Measurements from ENCODE around the gene OR9Q1. TPM values are rescaled to one million over a fixed set of nuclear protein-coding genes. Genes with fewer than 3 reads are reported as not detected.

The OR9Q1 gene
- total and polyA plus RNA-seq, 2 of the 13 experiments (the other 11 are each of a cell fraction or from before 2014, with no cell fraction given): not detected

DNA sequence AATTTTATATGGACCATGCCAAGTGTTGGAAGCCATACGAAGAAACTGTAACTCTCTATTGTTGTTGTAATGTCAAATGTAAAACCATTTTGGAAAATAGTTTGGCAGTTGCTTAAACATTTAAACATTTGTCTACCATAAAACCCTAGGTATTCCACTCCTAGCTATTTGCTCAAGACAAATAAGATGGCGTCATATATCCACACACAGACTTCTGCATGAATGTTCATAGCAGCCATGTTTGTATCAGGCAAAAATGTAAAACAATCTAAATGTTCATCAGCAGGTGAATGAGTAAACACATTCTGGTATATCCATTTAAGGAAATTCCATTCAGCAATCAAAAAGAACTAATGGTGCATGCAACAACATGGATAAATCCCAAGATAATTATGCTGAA lies 73.8 kb downstream of the OR9Q1 start:
- ATAC-seq (no peak), DNase-seq (ENCODE audit: low spot score) (no peak), FAIRE-seq (no peak)
- intact Hi-C loops (cut with micrococcal nuclease; ENCODE audit: unreplicated experiment): no loop called here
- no peak overlapping the region for H3K4me3 ChIP-seq (replicated peaks in 1 of 3; ENCODE audit: insufficient read depth in 1 of 3, low read depth in 2 of 3, low read length in 3 of 3)
- H3K4me2 ChIP-seq (ENCODE audit: low read depth, low read length): no peak overlapping the region
- ChIA-PET CTCF (ENCODE audit: low intra/inter-chr PET ratio, low total read pairs) (no interaction called here), POLR2A (no interaction called here)
- H2AFZ ChIP-seq (ENCODE audit: low read length): no peak overlapping the region
- H3K36me3 ChIP-seq (replicated peaks in 1 of 2; ENCODE audit: control insufficient read depth in 1 of 2, insufficient read depth in 2 of 2, low read length in 2 of 2): no peaks in the 10 kb centered on the region
- no peaks in the 10 kb centered on the region for H3K4me1 ChIP-seq (ENCODE audit: insufficient read depth, low read length)
- H3K9me3 ChIP-seq (ENCODE audit: low read length): peaks cover 6% of the 10 kb centered on the region; the same call in 1 of the 2 replicates
- in situ Hi-C loops (cut with HindIII; ENCODE audit: extremely low pct_ligation_motif_present, low pct_unique_long_range_greater_than_20kb): no loop called here
- no peaks in the 10 kb centered on the region for H3K79me2 ChIP-seq (ENCODE audit: insufficient read depth, low read length)
- no peak for TF ChIP-seq ZNF724P (CRISPR knock-in tag; IDR thresholded peaks at IDR 0.05; ENCODE audit: borderline replicate concordance)
- TF ChIP-seq, protein P1, sequence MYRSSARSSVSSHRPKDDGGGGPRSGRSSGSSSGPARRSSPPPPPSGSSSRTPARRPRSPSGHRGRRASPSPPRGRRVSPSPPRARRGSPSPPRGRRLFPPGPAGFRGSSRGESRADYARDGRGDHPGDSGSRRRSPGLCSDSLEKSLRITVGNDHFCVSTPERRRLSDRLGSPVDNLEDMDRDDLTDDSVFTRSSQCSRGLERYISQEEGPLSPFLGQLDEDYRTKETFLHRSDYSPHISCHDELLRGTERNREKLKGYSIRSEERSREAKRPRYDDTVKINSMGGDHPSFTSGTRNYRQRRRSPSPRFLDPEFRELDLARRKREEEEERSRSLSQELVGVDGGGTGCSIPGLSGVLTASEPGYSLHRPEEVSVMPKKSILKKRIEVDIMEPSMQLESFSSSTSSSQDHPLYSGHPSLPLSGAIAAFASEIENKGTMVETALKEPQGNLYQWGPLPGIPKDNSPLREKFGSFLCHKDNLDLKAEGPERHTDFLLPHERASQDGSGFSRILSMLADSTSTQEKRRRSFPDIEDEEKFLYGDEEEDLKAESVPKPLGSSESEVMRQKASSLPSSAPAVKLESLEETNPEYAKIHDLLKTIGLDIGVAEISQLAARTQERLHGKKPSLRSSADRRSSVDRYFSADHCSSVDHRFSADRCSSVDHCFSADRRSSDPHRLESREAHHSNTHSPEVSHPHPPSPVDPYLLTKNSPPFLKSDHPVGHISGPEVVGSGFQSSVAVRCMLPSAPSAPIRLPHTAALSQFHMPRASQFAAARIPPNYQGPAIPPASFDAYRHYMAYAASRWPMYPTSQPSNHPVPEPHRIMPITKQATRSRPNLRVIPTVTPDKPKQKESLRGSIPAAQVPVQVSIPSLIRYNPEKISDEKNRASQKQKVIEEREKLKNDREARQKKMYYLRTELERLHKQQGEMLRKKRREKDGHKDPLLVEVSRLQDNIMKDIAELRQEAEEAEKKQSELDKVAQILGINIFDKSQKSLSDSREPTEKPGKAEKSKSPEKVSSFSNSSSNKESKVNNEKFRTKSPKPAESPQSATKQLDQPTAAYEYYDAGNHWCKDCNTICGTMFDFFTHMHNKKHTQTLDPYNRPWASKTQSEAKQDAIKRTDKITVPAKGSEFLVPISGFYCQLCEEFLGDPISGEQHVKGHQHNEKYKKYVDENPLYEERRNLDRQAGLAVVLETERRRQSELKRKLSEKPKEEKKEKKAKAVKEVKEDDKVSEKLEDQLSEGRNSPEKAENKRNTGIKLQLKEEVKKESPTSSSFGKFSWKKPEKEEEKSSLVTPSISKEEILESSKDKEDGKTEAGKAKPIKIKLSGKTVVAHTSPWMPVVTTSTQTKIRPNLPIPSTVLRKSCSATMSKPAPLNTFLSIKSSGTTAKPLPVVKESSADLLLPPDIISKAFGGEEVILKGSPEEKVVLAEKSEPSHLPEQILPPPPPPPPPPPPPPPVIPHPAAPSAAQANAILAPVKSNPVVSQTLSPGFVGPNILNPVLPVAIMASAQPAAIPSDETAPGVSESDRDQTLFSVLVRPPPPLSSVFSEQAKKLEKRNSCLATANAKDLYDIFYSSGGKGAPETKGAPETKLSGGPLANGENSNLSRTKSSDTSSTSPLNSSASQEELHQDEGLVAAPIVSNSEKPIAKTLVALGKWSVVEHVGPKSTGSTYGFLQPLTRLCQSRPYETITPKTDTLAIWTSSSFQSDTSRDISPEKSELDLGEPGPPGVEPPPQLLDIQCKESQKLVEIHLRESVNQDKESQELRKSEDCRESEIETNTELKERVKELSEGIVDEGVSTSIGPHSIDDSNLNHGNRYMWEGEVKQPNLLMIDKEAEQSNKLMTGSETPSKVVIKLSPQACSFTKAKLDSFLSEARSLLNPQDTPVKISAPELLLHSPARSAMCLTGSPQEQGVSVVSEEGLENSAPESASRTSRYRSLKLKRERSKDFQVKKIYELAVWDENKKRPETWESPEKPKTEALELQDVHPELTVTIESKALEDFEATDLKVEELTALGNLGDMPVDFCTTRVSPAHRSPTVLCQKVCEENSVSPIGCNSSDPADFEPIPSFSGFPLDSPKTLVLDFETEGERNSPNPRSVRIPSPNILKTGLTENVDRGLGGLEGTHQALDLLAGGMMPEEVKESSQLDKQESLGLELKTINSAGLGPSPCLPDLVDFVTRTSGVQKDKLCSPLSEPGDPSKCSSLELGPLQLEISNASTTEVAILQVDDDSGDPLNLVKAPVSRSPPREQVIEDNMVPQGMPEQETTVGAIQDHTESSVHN (CRISPR knock-in tag; IDR thresholded peaks at IDR 0.05): no peak
- TF ChIP-seq MZF1 (CRISPR knock-in tag; IDR thresholded peaks at IDR 0.05; ENCODE audit: borderline replicate concordance): no peak
- TF ChIP-seq ZNF510 (CRISPR knock-in tag; IDR thresholded peaks at IDR 0.05; ENCODE audit: low read depth): no peak
- 0% methylated on average over 2 of the region's 2 CpGs for WGBS (ENCODE audit: low lambda C conversion rate)
- no peak overlapping the region for H3K9ac ChIP-seq (ENCODE audit: insufficient read depth, low read depth, low read length)
- no TSS peak for BruUV-seq (replicated peaks)
- no peaks in the 10 kb centered on the region for H3K27me3 ChIP-seq (ENCODE audit: control insufficient read depth in 1 of 2, insufficient read depth in 2 of 2, low read length in 2 of 2)
- no peaks in the 10 kb centered on the region for H4K20me1 ChIP-seq (ENCODE audit: insufficient read depth, low read length)
- H3K27ac ChIP-seq (ENCODE audit: extremely low read length, insufficient read depth, low read length): no peak overlapping the region
